Raji (cell line): ENCODE data around the gene GPR32.
"Not testable (repeated sequence)": the region's sequence is repeated elsewhere in the genome, so short reads cannot be mapped to it uniquely, and the experiment has no call there.

ENCODE experiments used
- POLR2A ChIP-seq: IDR thresholded peaks from 2 replicates; pipeline ENCODE4 v1.6.1; 2011; ENCODE audit warnings: low read depth, low read length, control low read depth; ENCODE audit not compliant: insufficient read depth

Gene GPR32

DNA sequence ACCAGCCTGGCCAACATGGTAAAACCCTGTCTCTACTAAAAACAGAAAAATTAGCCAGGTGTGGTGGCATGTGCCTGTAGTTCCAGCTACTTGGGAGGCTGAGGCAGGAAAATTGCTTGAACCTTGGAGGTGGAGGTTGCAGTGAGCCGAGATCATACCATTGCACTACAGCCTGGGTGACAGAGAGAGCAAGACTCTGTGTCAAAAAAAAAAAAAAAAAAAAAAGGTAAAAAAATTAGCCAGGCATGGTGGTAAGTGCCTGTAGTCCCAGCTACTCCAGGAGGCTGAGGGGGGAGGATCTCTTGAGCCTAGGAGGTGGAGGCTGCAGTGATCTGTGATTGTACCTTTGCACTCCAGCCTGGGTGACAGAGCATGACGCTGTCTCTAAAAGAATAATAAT lies at the start of gene GPR32:
GPR32 (plus strand) TSS at position 301 of the 400 bp plus-strand sequence. CDS start 137 bp downstream, outside the sequence.
- TF ChIP-seq POLR2A, result not testable (repeated sequence)

GRCh38 chr19:50720921-50721381 lies 49.3 kb upstream of the GPR32 start:
- no peak for TF ChIP-seq POLR2A

DNA sequence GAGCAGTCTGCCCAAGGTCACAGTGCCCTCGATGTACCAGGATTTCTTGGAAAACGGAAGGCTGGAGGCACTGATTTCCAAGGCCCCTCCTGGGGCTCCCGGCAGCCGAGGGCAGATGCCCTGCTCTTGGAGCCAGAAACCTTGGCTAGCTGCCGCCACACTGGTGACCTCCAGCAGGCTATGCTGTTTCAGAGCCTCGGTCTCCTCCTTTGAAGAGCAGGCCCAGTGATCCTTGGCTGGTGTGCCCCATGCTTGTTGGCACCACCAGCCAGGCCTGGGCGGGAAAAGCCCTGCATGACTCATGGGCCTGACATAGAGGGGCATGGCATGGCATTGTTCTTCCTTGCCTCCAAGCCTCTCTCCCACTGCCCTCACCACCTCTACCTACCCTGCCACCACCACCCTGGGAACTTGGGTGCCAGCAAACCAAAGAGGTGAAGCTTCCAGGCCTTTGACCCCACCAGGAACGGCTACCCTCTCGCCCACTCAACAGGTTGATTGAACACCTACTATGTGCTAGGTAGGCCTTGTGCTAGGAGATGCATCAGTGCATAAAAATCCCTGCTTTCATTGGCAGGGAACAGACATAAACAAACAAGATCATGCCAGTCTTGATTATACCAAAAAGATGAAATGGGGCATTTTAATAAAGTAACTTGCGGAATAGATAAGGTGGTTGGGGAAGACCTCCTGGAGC lies 48.7 kb upstream of the GPR32 start:
- no peak for TF ChIP-seq POLR2A

GRCh38 chr19:50722201-50723013 lies 47.9 kb upstream of the GPR32 start:
- no peak for TF ChIP-seq POLR2A

DNA sequence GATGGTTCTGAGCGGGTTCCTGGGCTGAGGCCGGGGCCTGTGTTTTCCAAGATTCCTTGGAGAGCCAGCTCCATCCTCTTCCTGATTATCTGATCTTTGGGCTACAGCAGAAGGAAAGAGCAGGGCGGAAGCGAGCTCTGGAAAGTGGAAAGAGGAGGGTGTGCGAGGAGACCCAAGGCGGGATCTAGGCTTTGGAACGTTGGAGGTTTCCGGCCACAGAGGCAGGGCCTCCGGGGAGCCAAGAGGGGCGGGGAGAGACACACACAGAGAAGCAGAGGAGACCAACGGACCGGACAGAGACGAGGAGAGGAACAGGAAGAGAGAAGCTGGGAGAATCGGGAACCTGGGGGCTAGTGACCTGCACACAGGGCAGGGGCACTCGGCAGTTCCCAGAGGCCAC lies 47.2 kb upstream of the GPR32 start, which contains the start of gene CLEC11A:
CLEC11A (plus strand) TSS at position 296 of the 400 bp plus-strand sequence. CDS start 162 bp downstream, outside the sequence.
- TF ChIP-seq POLR2A, result no peak

- TF ChIP-seq POLR2A, result peak; percentile 69
Observed at GRCh38 chr19:50723735-50724521, 46.3 kb upstream of the GPR32 start.

DNA sequence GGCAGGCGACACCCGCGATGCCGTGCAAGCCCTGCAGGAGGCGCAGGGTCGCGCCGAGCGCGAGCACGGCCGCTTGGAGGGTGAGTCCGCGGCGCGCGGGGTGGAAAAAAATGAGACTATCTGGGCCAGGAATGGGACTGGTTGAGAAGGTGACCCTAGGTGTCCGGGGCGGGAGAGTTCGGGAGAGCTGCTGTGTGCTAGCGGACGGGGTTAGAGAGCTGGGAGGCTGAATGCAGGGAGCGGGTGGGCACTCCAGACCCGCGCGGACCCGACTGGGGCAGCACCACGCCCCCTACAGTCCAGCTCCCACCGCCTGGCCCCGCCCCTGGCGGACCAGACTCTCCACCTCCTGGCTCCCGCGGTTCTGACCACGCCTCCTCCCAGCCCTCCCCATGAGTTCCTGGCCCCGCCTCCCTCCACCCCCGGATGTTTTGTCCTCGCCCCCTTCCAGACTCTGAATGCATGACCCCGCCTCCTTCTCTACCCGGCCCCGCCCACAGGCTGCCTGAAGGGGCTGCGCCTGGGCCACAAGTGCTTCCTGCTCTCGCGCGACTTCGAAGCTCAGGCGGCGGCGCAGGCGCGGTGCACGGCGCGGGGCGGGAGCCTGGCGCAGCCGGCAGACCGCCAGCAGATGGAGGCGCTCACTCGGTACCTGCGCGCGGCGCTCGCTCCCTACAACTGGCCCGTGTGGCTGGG lies 45.6 kb upstream of the GPR32 start:
- TF ChIP-seq POLR2A, result peak; percentile 98

DNA sequence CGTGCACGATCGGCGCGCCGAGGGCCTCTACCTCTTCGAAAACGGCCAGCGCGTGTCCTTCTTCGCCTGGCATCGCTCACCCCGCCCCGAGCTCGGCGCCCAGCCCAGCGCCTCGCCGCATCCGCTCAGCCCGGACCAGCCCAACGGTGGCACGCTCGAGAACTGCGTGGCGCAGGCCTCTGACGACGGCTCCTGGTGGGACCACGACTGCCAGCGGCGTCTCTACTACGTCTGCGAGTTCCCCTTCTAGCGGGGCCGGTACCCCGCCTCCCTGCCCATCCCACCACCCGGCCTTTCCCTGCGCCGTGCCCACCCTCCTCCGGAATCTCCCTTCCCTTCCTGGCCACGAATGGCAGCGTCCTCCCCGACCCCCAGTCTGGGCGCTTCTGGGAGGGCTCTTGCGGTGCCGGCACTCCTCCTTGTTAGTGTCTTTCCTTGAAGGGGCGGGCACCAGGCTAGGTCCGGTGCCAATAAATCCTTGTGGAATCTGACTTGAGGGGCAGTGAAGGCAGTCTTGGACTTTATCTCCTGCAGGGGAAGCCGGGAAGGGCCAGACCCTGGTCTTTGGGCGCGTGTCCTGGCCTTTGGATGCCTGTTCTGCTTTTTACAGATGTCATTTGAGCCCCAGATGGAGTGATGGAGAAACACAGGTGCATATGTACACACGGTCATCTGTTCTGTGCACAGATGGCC lies 44.9 kb upstream of the GPR32 start:
- no peak for TF ChIP-seq POLR2A

DNA sequence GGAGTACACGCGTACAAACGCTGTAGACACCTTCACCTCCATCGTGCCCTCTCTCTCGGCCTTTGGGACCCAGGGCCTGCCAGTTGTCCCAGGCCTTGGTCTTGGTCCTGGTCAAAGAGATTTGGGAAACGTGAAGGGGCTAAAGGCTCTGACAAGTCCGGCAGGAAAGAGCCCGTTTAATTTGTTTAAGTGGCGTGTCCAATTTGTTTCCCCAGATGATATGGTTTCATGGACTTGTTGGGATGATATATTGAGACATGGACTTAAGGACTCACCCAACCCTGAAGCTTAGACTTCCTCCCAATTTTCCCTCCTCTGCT lies 44.4 kb upstream of the GPR32 start:
- no peak for TF ChIP-seq POLR2A

DNA sequence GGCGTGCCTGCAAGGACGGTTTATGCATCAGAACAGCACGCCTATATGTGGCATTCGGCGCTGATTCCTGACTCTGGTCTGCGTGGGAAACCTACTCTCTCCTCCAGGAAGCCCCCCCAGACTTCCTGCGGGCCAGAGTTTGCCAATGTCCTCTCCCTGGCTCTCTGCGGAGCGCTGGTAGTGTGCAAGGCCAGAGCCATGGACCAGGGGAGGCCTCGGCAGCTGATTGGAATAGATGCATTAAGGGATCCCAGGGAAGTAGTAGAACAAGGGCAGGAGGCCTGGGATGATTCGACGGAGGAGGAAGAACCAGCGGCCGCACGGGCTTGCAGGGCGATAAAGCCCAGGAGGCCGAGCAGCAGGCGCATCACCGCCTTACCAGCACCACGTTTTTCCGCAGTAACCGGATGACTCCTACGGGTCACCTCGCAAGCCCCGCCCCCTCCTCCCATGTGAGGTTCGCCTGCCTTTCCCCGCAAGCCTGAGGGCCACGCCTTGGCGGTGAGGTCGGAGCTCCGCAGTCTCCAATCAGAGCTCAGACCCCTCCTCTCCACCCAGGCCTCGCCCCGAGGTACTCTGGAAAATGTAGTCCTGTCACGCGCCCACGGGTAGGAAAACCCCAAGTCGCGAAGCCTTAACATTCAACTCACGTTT lies 42.1 kb upstream of the GPR32 start:
- no peak for TF ChIP-seq POLR2A

DNA sequence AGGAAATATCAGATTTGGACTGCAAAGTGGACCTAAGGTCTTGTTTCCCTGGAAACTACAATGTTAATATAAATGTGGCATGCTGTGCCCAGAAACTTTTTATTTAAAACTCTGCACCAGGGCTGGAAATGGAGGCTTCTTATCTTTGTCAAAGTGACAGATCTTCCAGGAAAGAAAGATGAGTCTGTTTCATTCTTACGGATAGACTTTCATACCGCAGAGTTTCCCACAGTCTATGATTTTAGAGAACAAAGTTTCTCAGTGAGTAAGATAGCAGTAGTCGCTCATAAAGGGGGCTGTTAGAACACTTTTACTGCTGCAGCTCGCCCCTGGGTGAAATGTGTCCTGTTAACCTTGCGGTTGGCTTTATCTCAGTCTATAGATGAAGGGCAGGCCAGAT lies 40.4 kb upstream of the GPR32 start:
- no peak for TF ChIP-seq POLR2A

DNA sequence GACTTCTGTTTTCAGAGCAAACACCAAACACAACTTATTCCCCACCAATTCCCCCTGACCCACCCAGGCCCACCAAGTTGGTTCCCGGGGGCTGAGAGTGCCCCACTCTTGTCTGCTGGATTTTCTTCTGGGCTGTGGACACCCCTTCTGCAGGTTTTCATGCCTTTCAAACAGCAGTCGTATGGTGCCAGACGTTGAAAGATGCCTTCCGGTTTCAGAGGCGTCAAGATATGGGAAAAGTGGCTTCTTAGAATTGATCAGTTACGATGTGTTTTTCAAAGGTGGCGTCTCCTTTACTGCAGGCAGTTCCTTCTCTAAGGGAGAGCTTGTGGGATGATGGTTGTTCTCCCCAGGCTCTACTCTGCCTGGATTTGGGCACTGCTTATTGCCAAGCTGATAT lies 34.4 kb upstream of the GPR32 start:
- no peak for TF ChIP-seq POLR2A

DNA sequence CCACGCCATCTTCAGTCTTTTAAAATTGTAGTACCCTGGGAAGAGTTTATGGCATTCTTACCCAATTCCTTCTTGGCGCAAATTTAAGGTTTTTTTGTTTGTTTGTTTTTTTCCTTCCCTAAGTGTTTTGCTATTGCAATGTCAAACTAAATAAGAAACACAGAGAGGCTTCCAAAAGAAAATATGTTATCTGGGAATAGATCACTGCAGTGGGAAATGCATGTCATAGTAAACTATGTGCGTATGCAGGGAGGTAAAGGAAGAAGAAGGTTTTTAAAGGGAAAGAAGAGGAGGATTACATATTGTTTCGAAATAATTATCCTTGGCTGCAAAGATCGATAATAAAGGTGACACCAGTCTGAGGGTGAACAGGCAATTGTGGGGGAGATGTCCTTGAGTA lies 33.9 kb upstream of the GPR32 start:
- no peak for TF ChIP-seq POLR2A
